ENCODE data around the gene MAGEB17.

Gene MAGEB17

DNA sequence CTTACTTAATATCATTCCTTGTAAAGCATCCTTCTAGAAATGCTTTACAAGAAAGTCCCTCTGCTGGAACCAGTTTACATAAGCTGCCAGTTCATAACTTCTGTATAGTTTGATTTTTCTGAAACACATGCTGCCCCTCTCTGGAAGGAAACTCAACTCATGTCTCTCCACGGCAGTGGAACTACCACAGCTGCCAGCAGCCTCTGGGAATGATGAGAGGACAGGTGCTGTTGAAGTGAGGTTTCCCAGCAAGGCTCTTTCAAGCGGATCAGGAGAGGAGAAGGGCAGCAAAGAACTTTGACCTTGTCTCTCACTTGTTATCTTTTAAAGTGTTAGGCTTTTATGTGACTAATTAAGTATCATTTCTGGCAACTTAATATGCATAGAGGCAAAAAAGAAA, 36.6 kb upstream of the MAGEB17 start:
- no peak overlapping the region for H3K4me3 ChIP-seq (ENCODE audit: low read length, poor library complexity, severe bottlenecking)
- H3K4me1 ChIP-seq (ENCODE audit: insufficient read depth, low read length, poor library complexity, severe bottlenecking): no peaks in the 10 kb centered on the region
- H2AFZ ChIP-seq (ENCODE audit: low read length): no peak overlapping the region
- no peaks in the 10 kb centered on the region for H3F3A ChIP-seq (ENCODE audit: low read depth)
- H3K36me3 ChIP-seq (ENCODE audit: insufficient read depth, low read length): no peaks in the 10 kb centered on the region
- H3K9me3 ChIP-seq (ENCODE audit: insufficient read depth, low read depth, low read length): no peaks in the 10 kb centered on the region
- no peak overlapping the region for H3K4me2 ChIP-seq (ENCODE audit: low read depth, low read length, poor library complexity, severe bottlenecking)
- TF ChIP-seq EZH2phosphoT487 (IDR thresholded peaks at IDR 0.05; ENCODE audit: borderline replicate concordance): no peak
- TF ChIP-seq, protein P1, sequence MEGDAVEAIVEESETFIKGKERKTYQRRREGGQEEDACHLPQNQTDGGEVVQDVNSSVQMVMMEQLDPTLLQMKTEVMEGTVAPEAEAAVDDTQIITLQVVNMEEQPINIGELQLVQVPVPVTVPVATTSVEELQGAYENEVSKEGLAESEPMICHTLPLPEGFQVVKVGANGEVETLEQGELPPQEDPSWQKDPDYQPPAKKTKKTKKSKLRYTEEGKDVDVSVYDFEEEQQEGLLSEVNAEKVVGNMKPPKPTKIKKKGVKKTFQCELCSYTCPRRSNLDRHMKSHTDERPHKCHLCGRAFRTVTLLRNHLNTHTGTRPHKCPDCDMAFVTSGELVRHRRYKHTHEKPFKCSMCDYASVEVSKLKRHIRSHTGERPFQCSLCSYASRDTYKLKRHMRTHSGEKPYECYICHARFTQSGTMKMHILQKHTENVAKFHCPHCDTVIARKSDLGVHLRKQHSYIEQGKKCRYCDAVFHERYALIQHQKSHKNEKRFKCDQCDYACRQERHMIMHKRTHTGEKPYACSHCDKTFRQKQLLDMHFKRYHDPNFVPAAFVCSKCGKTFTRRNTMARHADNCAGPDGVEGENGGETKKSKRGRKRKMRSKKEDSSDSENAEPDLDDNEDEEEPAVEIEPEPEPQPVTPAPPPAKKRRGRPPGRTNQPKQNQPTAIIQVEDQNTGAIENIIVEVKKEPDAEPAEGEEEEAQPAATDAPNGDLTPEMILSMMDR (conservative IDR thresholded peaks at IDR 0.05; ENCODE audit: low read length): no peak
- no peaks in the 10 kb centered on the region for H4K20me1 ChIP-seq (ENCODE audit: insufficient read depth, low read length, poor library complexity, severe bottlenecking)
- no peaks in the 10 kb centered on the region for H3K9me2 ChIP-seq (replicated peaks; ENCODE audit: low read depth, low read length)
- no peak overlapping the region for H3K9ac ChIP-seq (ENCODE audit: low read depth, low read length, poor library complexity, severe bottlenecking)
- no peaks in the 10 kb centered on the region for H3K79me2 ChIP-seq (ENCODE audit: insufficient read depth, low read length)
- H3K27me3 ChIP-seq (ENCODE audit: insufficient read depth, low read length, poor library complexity, severe bottlenecking): no peaks in the 10 kb centered on the region

DNA sequence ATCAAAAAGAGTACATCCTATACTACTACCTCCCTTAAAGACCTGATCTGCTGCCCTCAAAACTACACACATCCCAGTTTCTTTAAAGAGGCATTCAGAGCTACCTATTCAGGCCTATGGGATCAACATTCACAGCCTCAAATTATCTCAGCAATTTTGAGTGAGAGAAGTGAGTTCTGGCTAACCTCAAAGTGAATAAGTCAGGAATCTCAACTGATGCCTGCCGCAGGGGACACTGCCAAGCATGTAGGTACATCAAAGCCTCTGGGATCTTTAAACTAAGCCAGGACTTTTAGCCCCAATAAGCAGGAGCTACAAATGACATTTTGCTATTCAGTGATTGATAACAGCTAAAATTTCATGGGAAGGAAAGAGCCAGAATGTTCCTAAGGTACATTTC, 32.3 kb upstream of the MAGEB17 start:
- no peaks in the 10 kb centered on the region for H3K79me2 ChIP-seq (ENCODE audit: insufficient read depth, low read length)
- H3K4me3 ChIP-seq (ENCODE audit: low read length, poor library complexity, severe bottlenecking): no peak overlapping the region
- no peaks in the 10 kb centered on the region for H4K20me1 ChIP-seq (ENCODE audit: insufficient read depth, low read length, poor library complexity, severe bottlenecking)
- TF ChIP-seq, protein P1 (conservative IDR thresholded peaks at IDR 0.05; ENCODE audit: low read length): no peak
- no peak for TF ChIP-seq EZH2phosphoT487 (IDR thresholded peaks at IDR 0.05; ENCODE audit: borderline replicate concordance)
- no peaks in the 10 kb centered on the region for H3K27me3 ChIP-seq (ENCODE audit: insufficient read depth, low read length, poor library complexity, severe bottlenecking)
- no peaks in the 10 kb centered on the region for H3K4me1 ChIP-seq (ENCODE audit: insufficient read depth, low read length, poor library complexity, severe bottlenecking)
- no peak overlapping the region for H3K4me2 ChIP-seq (ENCODE audit: low read depth, low read length, poor library complexity, severe bottlenecking)
- H3K9me2 ChIP-seq (replicated peaks; ENCODE audit: low read depth, low read length): no peaks in the 10 kb centered on the region
- H3K9me3 ChIP-seq (ENCODE audit: insufficient read depth, low read depth, low read length): no peaks in the 10 kb centered on the region
- no peaks in the 10 kb centered on the region for H3F3A ChIP-seq (ENCODE audit: low read depth)
- H2AFZ ChIP-seq (ENCODE audit: low read length): no peak overlapping the region
- H3K9ac ChIP-seq (ENCODE audit: low read depth, low read length, poor library complexity, severe bottlenecking): no peak overlapping the region
- H3K36me3 ChIP-seq (ENCODE audit: insufficient read depth, low read length): no peaks in the 10 kb centered on the region

DNA sequence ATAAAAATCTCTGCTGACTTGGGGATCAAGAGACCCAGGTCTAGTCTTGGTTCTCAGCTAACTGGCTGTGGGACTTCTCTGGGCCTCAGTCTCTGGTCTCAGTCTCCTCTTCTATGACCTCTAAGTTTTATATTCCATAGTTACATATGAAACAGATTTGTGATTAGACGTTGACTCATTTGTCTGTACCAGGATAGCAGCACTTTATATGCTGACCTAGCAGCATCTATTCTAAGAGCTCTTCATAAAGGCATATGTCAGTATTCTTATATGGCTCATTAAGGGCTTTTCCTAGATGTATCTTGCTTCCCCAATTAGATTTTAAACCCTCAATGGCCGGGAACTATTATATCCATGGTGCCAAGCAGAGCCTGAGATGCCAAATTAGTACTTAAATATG, 31.2 kb upstream of the MAGEB17 start:
- no peaks in the 10 kb centered on the region for H3K9me3 ChIP-seq (ENCODE audit: insufficient read depth, low read depth, low read length)
- no peaks in the 10 kb centered on the region for H3K4me1 ChIP-seq (ENCODE audit: insufficient read depth, low read length, poor library complexity, severe bottlenecking)
- H3K4me2 ChIP-seq (ENCODE audit: low read depth, low read length, poor library complexity, severe bottlenecking): no peak overlapping the region
- H3K9ac ChIP-seq (ENCODE audit: low read depth, low read length, poor library complexity, severe bottlenecking): no peak overlapping the region
- no peak for TF ChIP-seq EZH2phosphoT487 (IDR thresholded peaks at IDR 0.05; ENCODE audit: borderline replicate concordance)
- TF ChIP-seq, protein P1 (conservative IDR thresholded peaks at IDR 0.05; ENCODE audit: low read length): no peak
- H2AFZ ChIP-seq (ENCODE audit: low read length): no peak overlapping the region
- H3K79me2 ChIP-seq (ENCODE audit: insufficient read depth, low read length): no peaks in the 10 kb centered on the region
- no peak overlapping the region for H3K4me3 ChIP-seq (ENCODE audit: low read length, poor library complexity, severe bottlenecking)
- H3F3A ChIP-seq (ENCODE audit: low read depth): no peaks in the 10 kb centered on the region
- no peaks in the 10 kb centered on the region for H3K36me3 ChIP-seq (ENCODE audit: insufficient read depth, low read length)
- H4K20me1 ChIP-seq (ENCODE audit: insufficient read depth, low read length, poor library complexity, severe bottlenecking): no peaks in the 10 kb centered on the region
- H3K27me3 ChIP-seq (ENCODE audit: insufficient read depth, low read length, poor library complexity, severe bottlenecking): no peaks in the 10 kb centered on the region
- no peaks in the 10 kb centered on the region for H3K9me2 ChIP-seq (replicated peaks; ENCODE audit: low read depth, low read length)

All from Loucy (cell line).